ENCODE results near the gene KCTD11. TPM values are rescaled to one million over a fixed set of nuclear protein-coding genes. Genes with fewer than 3 reads are reported as not detected.
A peak's percentile ranks its signal among the peaks of the same experiment; 100 is the strongest.

KCTD11 gene
- total RNA-seq, 1 experiment from 2014 or later, result 5.4 TPM

GRCh38 chr17:7352910-7353635 lies 1.1 kb downstream of the KCTD11 start:
- ChIA-PET RAD21 (ENCODE audit: low non-redundant PET in 1 of 2, low total read pairs in 2 of 2, uncharacterized antibody in 2 of 2, unreplicated experiment in 2 of 2) (no interaction called here), POLR2A (no interaction called here), CTCF (interaction anchor here (0.9 to 2.0 kb wide), 2 partner anchors 24 to 207 kb away, joined by 3 to 7 read pairs; partner anchors contain the start of gene NEURL4)
- TF ChIP-seq REST (IDR thresholded peaks at IDR 0.05; ENCODE audit: low read depth) (no peak), ATF3 (IDR thresholded peaks at IDR 0.05) (no peak), EZH2phosphoT487 (IDR thresholded peaks at IDR 0.05; ENCODE audit: borderline replicate concordance) (no peak), ZBTB33 (IDR thresholded peaks at IDR 0.05; ENCODE audit: extremely low read depth, insufficient replicate concordance, low read length) (no peak), POLR2AphosphoS5 (IDR thresholded peaks at IDR 0.05; ENCODE audit: low read depth, low read length) (no peak), TCF7L2 (IDR thresholded peaks at IDR 0.05; ENCODE audit: borderline replicate concordance, extremely low read depth, insufficient read depth, insufficient read length) (no peak), JUND (IDR thresholded peaks at IDR 0.05) (no peak), CEBPB (IDR thresholded peaks at IDR 0.05; ENCODE audit: low read depth) (no peak), ZNF274 (IDR thresholded peaks at IDR 0.05; ENCODE audit: low read depth, low read length) (no peak), CBX3 (IDR thresholded peaks at IDR 0.05; ENCODE audit: low read depth) (no peak), POLR2A (IDR thresholded peaks at IDR 0.05; ENCODE audit: borderline replicate concordance, extremely low read depth, insufficient read depth, insufficient read length) (no peak), MAX (IDR thresholded peaks at IDR 0.05) (no peak), RAD21 (IDR thresholded peaks at IDR 0.05; ENCODE audit: low read depth) (no peak), CTCF (IDR thresholded peaks at IDR 0.05 in 2 of 3, conservative IDR thresholded peaks at IDR 0.05 in 1 of 3; ENCODE audit: borderline replicate concordance in 1 of 3, insufficient read depth in 1 of 3, low read depth in 2 of 3, low read length in 2 of 3) (no peak), ELF1 (IDR thresholded peaks at IDR 0.05; ENCODE audit: borderline replicate concordance, low read depth) (no peak), ZFX (IDR thresholded peaks at IDR 0.05) (no peak), SIN3A (IDR thresholded peaks at IDR 0.05; ENCODE audit: low read depth) (no peak), SRF (IDR thresholded peaks at IDR 0.05; ENCODE audit: low read depth) (no peak), FOSL1 (IDR thresholded peaks at IDR 0.05; ENCODE audit: low read depth) (no peak)
- Histone ChIP-seq H3K27me3 (ENCODE audit: insufficient read depth, low read length) (no peaks in the 10 kb centered on the region), H3K9me3 (ENCODE audit: control insufficient read depth in 1 of 2, insufficient read depth in 1 of 2, low read depth in 1 of 2, low read length in 2 of 2) (no peaks in the 10 kb centered on the region), H3K9me2 (ENCODE audit: insufficient read depth) (no peaks in the 10 kb centered on the region), H3K79me2 (ENCODE audit: insufficient read depth, low read length) (peaks cover 32% of the 10 kb centered on the region), H2AFZ (ENCODE audit: low read depth, low read length, poor library complexity, severe bottlenecking) (no peak overlapping the region), H3K9ac (ENCODE audit: low read length) (peak overlapping the region; percentile 88), H3K4me2 (ENCODE audit: low read length) (peak overlapping the region; percentile 80), H3K27ac (ENCODE audit: low read depth, low read length) (peak overlapping the region; percentile 99), H4K20me1 (ENCODE audit: insufficient read depth) (0 out of 2 replicates have a peak, but pooled peaks cover 4% of the 10 kb centered on the region), H3K4me1 (ENCODE audit: control insufficient read depth in 1 of 2, insufficient read depth in 2 of 2, low read length in 2 of 2) (peaks cover 29 to 69% of the 10 kb centered on the region in 2 experiments), H3K36me3 (ENCODE audit: control insufficient read depth in 1 of 2, insufficient read depth in 2 of 2, low read length in 2 of 2) (no peaks in the 10 kb centered on the region), H3K4me3 (replicated peaks in 1 of 2; ENCODE audit: low read depth in 1 of 2, low read length in 2 of 2) (peak overlapping the region; percentile 79 to 89)
- DNase-seq (ENCODE audit: low read depth, low spot score), result no peak
- intact Hi-C loops (cut with micrococcal nuclease), result loop anchor here (5.0 kb wide), 1 partner anchor 306 kb away; no protein-coding TSS in a partner anchor
- no TSS peak for BruUV-seq (replicated peaks)
- ATAC-seq, result no peak
